ENCODE results near the gene PACSIN2. TPM values are rescaled to one million over a fixed set of nuclear protein-coding genes. Genes with fewer than 3 reads are reported as not detected.

The PACSIN2 gene
- total RNA-seq, 1 donor from 2014 or later = 87.8 TPM

DNA sequence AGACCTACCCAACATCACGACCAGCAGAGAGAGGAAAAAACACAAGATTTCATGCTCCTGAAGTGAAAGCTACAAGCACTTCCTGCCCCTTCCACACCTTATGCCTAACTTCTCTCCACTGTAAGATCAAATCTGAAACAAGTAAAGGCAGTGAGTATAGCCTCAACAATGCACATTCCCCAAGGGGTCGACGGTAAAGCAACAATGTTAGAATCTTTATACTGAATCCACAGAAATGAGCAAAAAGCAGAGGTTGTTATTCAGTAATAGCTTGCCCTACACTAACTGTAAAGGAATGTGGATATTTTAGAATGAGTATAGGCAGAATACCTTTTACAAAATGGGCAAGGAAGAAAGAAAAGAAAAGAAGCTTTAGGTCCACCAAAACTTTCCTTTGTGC is 173.5 kb downstream of the PACSIN2 start:
- peak; percentile 89 for FAIRE-seq
- H3K27ac ChIP-seq (ENCODE audit: low read depth, low read length) = peak overlapping the region; percentile 49
- TF ChIP-seq EZH2 (IDR thresholded peaks at IDR 0.05; ENCODE audit: insufficient read depth, low read length) = no peak
- TF ChIP-seq, protein P1, sequence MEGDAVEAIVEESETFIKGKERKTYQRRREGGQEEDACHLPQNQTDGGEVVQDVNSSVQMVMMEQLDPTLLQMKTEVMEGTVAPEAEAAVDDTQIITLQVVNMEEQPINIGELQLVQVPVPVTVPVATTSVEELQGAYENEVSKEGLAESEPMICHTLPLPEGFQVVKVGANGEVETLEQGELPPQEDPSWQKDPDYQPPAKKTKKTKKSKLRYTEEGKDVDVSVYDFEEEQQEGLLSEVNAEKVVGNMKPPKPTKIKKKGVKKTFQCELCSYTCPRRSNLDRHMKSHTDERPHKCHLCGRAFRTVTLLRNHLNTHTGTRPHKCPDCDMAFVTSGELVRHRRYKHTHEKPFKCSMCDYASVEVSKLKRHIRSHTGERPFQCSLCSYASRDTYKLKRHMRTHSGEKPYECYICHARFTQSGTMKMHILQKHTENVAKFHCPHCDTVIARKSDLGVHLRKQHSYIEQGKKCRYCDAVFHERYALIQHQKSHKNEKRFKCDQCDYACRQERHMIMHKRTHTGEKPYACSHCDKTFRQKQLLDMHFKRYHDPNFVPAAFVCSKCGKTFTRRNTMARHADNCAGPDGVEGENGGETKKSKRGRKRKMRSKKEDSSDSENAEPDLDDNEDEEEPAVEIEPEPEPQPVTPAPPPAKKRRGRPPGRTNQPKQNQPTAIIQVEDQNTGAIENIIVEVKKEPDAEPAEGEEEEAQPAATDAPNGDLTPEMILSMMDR (IDR thresholded peaks at IDR 0.05; ENCODE audit: insufficient read depth, low read depth, low read length) = no peak
- peak; percentile 72 for DNase-seq (ENCODE audit: low read depth)
- peak overlapping the region; percentile 59 for H3K4me2 ChIP-seq (ENCODE audit: low read length)
- H3K4me1 ChIP-seq (ENCODE audit: insufficient read depth, low read length) = peaks cover 27% of the 10 kb centered on the region
- H3K4me3 ChIP-seq (ENCODE audit: insufficient read depth, low read depth, low read length) = no peak overlapping the region
- peaks cover 22% of the 10 kb centered on the region for H3K4me1 Mint-ChIP-seq (ENCODE audit: low read depth, unreplicated experiment)
- H3K9me3 ChIP-seq (ENCODE audit: insufficient read depth, low read depth, low read length) = no peaks in the 10 kb centered on the region
- peaks cover 26% of the 10 kb centered on the region for H3K79me2 ChIP-seq (ENCODE audit: insufficient read depth, low read length)
- H3K9ac ChIP-seq (ENCODE audit: low read length) = peak overlapping the region; percentile 36
- no peak overlapping the region for H2AFZ ChIP-seq (ENCODE audit: low read depth, low read length)
- peaks cover 18% of the 10 kb centered on the region for H3K36me3 ChIP-seq (ENCODE audit: insufficient read depth, low read length)
- no peak overlapping the region for H3K4me3 Mint-ChIP-seq (ENCODE audit: unreplicated experiment)
- H3K9me3 Mint-ChIP-seq (ENCODE audit: unreplicated experiment) = no peaks in the 10 kb centered on the region
- H4K20me1 ChIP-seq (ENCODE audit: insufficient read depth, low read length) = peaks cover 67% of the 10 kb centered on the region
- no peaks in the 10 kb centered on the region for H3K27me3 ChIP-seq (ENCODE audit: insufficient read depth, low read length)
- H3K36me3 Mint-ChIP-seq (ENCODE audit: low read depth, unreplicated experiment) = peaks cover 23% of the 10 kb centered on the region
- H3K27me3 Mint-ChIP-seq (ENCODE audit: low read depth, unreplicated experiment) = no peaks in the 10 kb centered on the region
- no peak overlapping the region for H3K27ac Mint-ChIP-seq (ENCODE audit: unreplicated experiment)

DNA sequence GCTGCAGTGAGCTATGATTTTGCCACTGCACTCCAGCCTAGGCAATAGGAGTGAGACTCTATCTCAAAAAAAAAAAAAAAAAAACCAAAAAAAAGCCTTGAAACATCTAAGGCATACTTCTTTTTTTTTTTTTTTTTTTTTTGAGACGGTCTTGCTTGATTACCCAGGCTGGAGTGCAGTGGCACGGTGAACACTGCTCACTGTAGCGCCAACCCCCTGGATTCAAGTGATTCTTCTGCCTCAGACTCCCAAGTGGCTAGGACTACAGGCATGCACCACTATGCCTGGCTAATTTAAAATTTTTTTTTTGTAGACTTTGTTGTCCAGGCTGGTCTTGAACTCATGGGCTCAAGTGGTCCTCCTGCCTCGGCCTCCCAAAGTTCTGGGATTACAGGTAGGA is 177.4 kb downstream of the PACSIN2 start:
- Histone ChIP-seq H3K9ac (ENCODE audit: low read length) (no peak overlapping the region), H3K4me3 (ENCODE audit: insufficient read depth, low read depth, low read length) (no peak overlapping the region), H3K36me3 (ENCODE audit: insufficient read depth, low read length) (peaks cover 40% of the 10 kb centered on the region), H3K9me3 (ENCODE audit: insufficient read depth, low read depth, low read length) (no peaks in the 10 kb centered on the region), H3K27ac (ENCODE audit: low read depth, low read length) (no peak overlapping the region), H3K4me1 (ENCODE audit: insufficient read depth, low read length) (peaks cover 8% of the 10 kb centered on the region), H3K4me2 (ENCODE audit: low read length) (no peak overlapping the region), H4K20me1 (ENCODE audit: insufficient read depth, low read length) (peaks cover 48% of the 10 kb centered on the region), H3K79me2 (ENCODE audit: insufficient read depth, low read length) (peaks cover 14% of the 10 kb centered on the region), H3K27me3 (ENCODE audit: insufficient read depth, low read length) (no peaks in the 10 kb centered on the region), H2AFZ (ENCODE audit: low read depth, low read length) (no peak overlapping the region)
- no peak overlapping the region for H3K27ac Mint-ChIP-seq (ENCODE audit: unreplicated experiment)
- H3K4me3 Mint-ChIP-seq (ENCODE audit: unreplicated experiment) = no peak overlapping the region
- FAIRE-seq (no peak), DNase-seq (ENCODE audit: low read depth) (no peak)
- no peak for TF ChIP-seq EZH2 (IDR thresholded peaks at IDR 0.05; ENCODE audit: insufficient read depth, low read length)
- TF ChIP-seq, protein P1 (IDR thresholded peaks at IDR 0.05; ENCODE audit: insufficient read depth, low read depth, low read length) = no peak
- no peaks in the 10 kb centered on the region for H3K9me3 Mint-ChIP-seq (ENCODE audit: unreplicated experiment)
- H3K27me3 Mint-ChIP-seq (ENCODE audit: low read depth, unreplicated experiment) = no peaks in the 10 kb centered on the region
- peaks cover 7% of the 10 kb centered on the region for H3K4me1 Mint-ChIP-seq (ENCODE audit: low read depth, unreplicated experiment)
- peaks cover 18% of the 10 kb centered on the region for H3K36me3 Mint-ChIP-seq (ENCODE audit: low read depth, unreplicated experiment)

DNA sequence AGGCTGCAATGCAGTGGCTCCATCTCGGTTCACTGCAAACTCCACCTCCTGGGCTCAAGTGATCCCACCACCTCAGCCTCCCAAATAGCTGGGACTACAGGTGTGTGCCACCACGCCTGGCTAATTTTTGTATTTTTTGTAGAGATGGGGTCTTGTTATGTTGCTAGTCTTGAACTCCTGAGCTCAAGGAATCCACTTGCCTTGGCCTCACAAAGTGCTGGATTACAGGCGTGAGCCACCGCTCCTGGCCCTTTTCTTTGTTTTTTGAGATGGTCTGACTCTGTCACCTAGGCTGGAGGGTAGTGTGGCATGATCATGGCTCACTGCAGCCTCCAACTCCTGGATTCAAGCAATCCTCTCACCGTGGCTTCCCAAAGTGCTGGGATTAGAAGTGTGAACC is 178.9 kb downstream of the PACSIN2 start:
- Histone ChIP-seq H3K9ac (ENCODE audit: low read length) (no peak overlapping the region), H3K9me3 (ENCODE audit: insufficient read depth, low read depth, low read length) (no peaks in the 10 kb centered on the region), H2AFZ (ENCODE audit: low read depth, low read length) (no peak overlapping the region), H3K27ac (ENCODE audit: low read depth, low read length) (no peak overlapping the region), H3K4me2 (ENCODE audit: low read length) (no peak overlapping the region), H4K20me1 (ENCODE audit: insufficient read depth, low read length) (peaks cover 45% of the 10 kb centered on the region), H3K36me3 (ENCODE audit: insufficient read depth, low read length) (peaks cover 49% of the 10 kb centered on the region), H3K4me3 (ENCODE audit: insufficient read depth, low read depth, low read length) (no peak overlapping the region), H3K79me2 (ENCODE audit: insufficient read depth, low read length) (peaks cover 13% of the 10 kb centered on the region), H3K27me3 (ENCODE audit: insufficient read depth, low read length) (no peaks in the 10 kb centered on the region), H3K4me1 (ENCODE audit: insufficient read depth, low read length) (peaks cover 1% of the 10 kb centered on the region)
- Mint-ChIP-seq H3K36me3 (ENCODE audit: low read depth, unreplicated experiment) (peaks cover 15% of the 10 kb centered on the region), H3K4me3 (ENCODE audit: unreplicated experiment) (no peak overlapping the region), H3K4me1 (ENCODE audit: low read depth, unreplicated experiment) (no peaks in the 10 kb centered on the region), H3K27me3 (ENCODE audit: low read depth, unreplicated experiment) (no peaks in the 10 kb centered on the region), H3K9me3 (ENCODE audit: unreplicated experiment) (no peaks in the 10 kb centered on the region), H3K27ac (ENCODE audit: unreplicated experiment) (no peak overlapping the region)
- TF ChIP-seq, protein P1 (IDR thresholded peaks at IDR 0.05; ENCODE audit: insufficient read depth, low read depth, low read length) = no peak
- TF ChIP-seq EZH2 (IDR thresholded peaks at IDR 0.05; ENCODE audit: insufficient read depth, low read length) = no peak
- DNase-seq (ENCODE audit: low read depth) (no peak), FAIRE-seq (no peak)

Measured in astrocyte (in vitro differentiated cells and primary cell).